ENCODE results near the gene DLGAP1.

Gene DLGAP1

DNA sequence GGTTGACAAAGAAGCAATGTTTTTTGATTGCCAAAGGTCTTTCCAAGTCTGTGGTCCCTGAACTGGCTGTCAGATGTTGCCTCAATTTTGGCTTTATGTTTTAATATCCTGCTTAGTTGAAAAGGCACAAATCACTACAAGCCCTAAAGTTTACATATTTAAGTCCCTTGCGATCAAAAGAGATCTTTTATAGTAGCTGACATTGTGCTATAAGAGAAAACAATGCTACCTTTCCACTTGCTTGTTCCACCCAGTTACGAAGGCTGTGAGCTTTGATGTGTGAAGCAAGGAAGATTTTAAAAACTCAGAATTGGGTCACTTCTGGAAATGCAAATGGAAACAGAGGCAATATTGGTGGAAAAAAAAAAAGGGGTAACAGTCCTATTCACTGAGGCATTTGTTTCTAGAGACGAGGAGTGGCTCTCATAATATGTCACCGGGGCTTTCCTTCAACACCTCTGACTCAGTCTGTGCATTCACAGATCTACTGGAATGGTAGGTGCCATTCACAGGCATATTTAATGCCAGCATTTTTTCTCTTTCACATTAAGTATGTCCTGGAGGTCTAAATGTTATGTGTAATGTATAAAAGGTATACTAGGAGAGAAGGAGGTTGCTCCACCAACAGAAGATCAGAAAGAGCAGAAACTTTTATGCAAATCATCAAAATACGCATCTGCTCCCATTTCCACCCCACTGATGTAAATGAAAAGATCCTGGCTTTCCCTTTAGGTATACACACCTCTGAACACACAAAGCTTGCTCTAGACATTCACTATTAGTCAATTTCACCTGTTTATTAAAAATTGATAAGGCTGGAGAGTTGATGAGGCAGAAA is 913.3 kb downstream of the DLGAP1 start:
- TF ChIP-seq POLR2A (IDR thresholded peaks at IDR 0.05; ENCODE audit: low read length) (no peak), GATA1 (IDR thresholded peaks at IDR 0.05; ENCODE audit: low read depth, low read length) (no peak)
- no peak for DNase-seq

DNA sequence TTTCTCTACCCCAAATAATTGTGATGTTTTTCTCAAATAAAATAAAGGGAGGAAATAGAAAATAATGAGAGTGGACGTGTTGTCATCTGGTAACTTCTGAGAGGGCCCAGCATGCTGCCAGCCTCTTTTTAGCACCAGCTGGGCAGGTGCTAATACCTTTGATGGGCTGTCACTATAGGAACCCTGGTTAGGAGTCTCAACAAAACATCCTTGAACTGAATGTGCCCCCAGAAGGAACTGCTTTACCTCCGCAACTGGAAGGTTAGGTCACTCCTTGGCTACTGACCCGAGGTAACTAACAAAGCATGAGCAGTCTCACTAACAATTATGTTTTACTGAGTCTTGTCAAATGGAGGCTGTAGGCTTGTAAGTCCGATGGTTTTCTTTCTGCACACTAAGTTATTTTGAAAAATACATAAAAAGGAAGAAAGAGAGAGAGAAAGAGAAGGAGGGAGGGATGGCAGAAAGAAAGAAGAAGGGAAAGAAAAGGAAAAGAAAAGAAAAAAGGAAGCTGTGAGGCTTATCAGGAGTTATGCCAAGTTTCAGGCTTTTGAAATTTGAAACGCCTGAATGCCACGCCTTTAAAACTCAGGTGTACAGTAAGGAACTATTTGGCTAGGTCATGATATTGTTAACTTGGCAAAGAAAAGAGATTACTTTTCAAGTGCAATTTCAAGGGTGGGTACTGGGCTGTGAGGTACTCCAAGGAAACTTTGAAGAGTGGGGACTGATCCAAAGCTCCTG is 914.1 kb downstream of the DLGAP1 start:
- DNase-seq: no peak
- TF ChIP-seq POLR2A (IDR thresholded peaks at IDR 0.05; ENCODE audit: low read length): no peak
- TF ChIP-seq GATA1 (IDR thresholded peaks at IDR 0.05; ENCODE audit: low read depth, low read length): no peak

DNA sequence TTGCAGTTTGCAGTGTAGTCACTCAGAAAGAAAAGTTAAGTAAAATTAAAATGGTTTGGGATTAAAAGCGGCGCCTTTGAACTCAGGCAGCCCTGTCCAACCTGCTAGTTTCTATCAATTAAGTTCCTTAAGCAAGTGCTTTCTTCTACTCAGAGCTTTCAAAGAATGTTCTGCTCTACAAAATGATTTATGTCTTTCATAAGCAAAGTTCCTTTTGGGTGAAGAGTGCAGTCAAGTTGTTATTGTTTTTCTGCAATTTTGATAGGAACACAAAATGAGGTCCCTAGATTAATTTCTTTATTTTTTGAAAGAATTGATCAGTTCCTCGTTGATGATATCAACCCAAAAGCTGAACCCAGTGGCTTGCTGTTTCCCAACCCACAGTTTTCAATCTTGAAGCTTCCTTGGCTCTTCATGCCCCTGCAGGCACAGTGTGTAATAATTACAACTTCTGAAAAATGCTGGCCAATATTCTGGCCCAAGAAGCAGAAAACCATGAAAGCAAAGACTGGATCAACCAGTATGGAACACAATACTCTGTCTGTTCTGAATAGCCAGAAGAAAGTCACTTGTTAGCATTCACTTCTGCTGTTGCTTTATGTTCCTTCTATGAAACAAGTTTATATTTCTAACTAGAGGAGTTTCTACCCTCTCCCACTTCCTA is 916.0 kb downstream of the DLGAP1 start:
- no peak for DNase-seq
- TF ChIP-seq GATA1 (IDR thresholded peaks at IDR 0.05; ENCODE audit: low read depth, low read length) (no peak), POLR2A (IDR thresholded peaks at IDR 0.05; ENCODE audit: low read length) (no peak)

DNA sequence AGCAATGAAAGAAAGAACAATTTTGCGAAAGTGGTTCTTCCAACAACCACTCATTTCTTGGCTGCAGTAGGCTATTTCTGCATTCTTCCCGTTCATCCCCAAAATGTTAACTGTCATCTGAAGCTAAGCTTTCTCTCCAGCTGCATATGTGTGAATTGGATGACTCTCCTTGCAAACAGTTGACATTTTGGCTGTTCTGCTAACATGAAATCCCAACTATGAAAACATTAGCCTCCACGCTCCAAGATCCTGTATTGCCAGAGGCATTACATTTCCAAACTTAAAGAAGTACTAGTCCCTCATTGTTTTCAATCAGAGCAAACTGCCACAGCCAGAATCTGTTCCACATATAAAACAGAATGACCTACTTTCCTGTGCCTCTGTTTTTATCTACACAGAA is 916.7 kb downstream of the DLGAP1 start:
- TF ChIP-seq GATA1 (IDR thresholded peaks at IDR 0.05; ENCODE audit: low read depth, low read length): no peak
- TF ChIP-seq POLR2A (IDR thresholded peaks at IDR 0.05; ENCODE audit: low read length): no peak
- DNase-seq: no peak

DNA sequence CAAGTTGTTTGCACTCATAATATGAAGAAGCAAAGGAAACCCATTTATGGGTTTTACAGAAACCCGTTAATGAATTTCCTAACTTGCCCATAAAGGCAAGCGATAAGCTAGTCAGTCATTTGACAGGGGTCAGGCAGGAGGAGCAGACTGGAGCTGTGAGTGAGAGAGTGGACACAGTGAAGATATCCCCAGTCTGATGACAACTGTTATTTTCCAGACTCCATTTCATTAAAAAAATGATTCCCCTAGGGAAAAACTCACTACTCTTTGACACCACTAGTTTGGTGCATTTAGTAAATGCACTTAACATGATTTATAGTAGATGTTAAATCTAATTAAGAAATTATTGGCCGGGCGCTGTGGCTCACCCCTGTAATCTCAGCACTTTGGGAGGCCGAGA is 924.3 kb downstream of the DLGAP1 start:
- no peak for DNase-seq
- no peak for TF ChIP-seq POLR2A (IDR thresholded peaks at IDR 0.05; ENCODE audit: low read length)
- no peak for TF ChIP-seq GATA1 (IDR thresholded peaks at IDR 0.05; ENCODE audit: low read depth, low read length)

DNA sequence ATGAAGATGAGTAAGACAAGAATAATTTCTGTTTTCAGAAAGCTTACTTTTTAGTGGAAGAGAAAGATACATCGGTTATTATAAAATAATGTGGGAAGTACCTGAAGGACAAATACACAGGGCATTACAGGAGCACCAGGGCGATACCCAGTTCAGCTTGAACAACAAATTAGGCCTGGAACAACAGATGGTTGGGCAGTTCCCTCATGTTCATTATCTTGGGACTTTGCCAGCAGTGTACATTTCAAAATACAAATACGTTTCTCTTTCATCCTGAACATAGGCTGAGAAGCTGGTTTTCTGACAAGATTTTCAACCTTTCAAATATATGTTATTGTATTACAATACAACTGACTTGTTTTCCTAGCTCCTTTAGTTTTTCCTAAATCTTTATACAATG is 925.5 kb downstream of the DLGAP1 start:
- no peak for DNase-seq
- TF ChIP-seq POLR2A (IDR thresholded peaks at IDR 0.05; ENCODE audit: low read length) (no peak), GATA1 (IDR thresholded peaks at IDR 0.05; ENCODE audit: low read depth, low read length) (no peak)

DNA sequence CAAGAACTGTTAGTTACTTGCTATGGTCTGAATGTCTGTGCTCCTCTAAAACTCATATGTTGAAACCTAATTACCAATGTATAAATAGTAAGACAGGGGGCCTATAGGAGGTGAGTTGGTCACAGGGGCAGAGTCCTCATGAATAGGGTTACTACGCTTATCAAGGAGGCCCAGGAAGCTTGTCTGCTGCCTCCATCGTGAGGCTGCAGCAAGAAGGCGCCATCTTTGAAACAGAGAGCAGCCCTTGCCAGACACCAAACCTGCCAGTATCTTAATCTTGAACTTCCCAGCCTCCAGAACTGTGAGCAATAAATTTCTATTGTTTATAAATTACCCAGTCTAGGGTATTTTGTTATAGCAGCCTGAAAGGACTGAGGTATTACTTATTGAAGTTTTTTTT is 926.0 kb downstream of the DLGAP1 start:
- peak in 1 of 2 experiments; percentile 38 for DNase-seq
- TF ChIP-seq GATA1 (IDR thresholded peaks at IDR 0.05; ENCODE audit: low read depth, low read length): no peak
- no peak for TF ChIP-seq POLR2A (IDR thresholded peaks at IDR 0.05; ENCODE audit: low read length)

DNA sequence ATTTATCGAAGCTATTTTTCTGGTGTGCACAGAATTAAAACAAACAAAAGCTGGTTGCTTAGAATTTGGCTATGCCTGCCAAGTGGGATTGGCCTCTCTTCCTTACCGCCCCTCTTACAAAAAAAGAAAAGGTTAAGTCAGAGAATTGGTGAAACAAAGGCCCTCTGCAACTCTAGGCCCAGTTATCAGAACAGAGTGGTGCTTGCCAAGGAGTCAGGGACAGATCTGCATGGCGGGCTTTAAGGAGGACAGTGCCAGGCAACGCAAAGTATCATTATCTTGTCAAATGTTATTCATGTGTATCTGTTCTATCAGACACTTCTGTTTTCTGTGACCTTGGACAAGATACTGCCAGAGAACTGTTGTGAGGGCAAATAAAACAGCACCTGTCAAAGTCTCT is 926.9 kb downstream of the DLGAP1 start:
- TF ChIP-seq GATA1 (IDR thresholded peaks at IDR 0.05; ENCODE audit: low read depth, low read length): no peak
- TF ChIP-seq POLR2A (IDR thresholded peaks at IDR 0.05; ENCODE audit: low read length): no peak
- no peak for DNase-seq

DNA sequence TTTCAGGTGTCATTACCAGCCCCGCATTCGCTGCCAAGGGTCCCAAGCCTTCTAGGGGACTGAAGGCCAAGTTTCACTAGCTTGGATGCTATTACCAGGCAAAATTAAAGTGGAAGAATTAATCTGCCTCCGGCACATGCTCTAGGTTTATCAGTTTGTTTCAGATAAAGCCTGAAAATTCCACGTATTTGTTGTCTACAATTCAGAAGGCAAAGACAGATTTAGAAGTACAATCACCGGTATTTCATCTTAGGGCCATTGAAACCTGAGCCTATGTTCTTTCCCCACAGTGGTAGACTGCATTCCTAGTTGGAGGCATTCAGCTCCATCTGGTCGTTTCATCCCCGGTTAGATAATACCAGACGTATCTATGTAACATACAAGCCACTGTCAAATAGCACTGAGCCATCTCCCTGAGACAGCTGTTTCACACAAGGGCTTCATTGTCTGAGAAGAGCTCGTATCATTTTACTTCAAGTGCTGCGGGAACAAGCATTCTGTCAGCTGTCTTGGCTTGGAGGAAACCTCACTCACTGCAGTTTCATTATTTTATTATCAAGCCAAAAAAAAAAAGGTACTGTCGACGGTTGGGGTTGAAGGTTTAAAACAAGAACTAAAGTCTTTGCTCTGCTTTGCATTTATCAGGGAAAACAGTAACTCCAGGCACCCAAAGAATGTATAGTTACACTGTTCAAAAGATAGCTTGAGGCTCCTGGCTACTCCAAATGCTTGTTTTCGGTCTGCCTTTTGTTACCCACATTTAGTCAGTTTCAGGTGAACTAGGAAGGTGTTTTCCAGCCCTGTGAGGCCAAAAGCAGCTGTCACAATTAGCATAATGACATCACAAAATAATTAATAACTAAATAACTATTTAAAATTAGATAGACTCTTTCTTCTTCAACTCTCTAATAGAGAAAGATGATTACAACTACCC is 928.4 kb downstream of the DLGAP1 start:
- peak; percentile 66 to 81 for DNase-seq
- no peak for TF ChIP-seq POLR2A (IDR thresholded peaks at IDR 0.05; ENCODE audit: low read length)
- TF ChIP-seq GATA1 (IDR thresholded peaks at IDR 0.05; ENCODE audit: low read depth, low read length): no peak

DNA sequence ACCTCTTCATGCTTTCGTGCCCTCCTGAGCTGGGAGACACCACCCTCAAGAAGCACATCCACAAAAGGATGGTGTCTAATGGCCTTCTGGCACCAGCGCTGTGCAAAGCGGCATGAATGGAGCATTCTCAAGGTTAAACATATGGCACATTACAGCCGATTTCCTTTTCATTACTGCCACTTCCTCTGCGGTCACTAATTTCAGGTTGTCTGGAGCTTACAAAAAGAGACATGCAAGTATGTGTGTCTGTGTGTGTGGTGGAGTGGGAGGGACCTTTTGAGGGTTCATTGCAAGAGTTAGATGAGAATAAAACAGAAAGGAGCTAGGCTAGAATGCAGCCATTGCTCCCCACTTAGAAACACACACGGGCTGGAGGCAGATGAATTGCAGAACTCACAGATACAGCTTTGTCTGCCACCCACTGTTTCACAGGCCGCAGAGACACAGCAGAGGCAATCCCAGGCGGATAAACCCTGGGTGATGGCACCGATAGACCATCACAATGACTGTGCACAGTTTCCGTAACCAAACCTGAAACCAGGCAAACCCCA is 929.2 kb downstream of the DLGAP1 start:
- no peak for TF ChIP-seq GATA1 (IDR thresholded peaks at IDR 0.05; ENCODE audit: low read depth, low read length)
- no peak for TF ChIP-seq POLR2A (IDR thresholded peaks at IDR 0.05; ENCODE audit: low read length)
- peak in 1 of 2 experiments; percentile 51 for DNase-seq

DNA sequence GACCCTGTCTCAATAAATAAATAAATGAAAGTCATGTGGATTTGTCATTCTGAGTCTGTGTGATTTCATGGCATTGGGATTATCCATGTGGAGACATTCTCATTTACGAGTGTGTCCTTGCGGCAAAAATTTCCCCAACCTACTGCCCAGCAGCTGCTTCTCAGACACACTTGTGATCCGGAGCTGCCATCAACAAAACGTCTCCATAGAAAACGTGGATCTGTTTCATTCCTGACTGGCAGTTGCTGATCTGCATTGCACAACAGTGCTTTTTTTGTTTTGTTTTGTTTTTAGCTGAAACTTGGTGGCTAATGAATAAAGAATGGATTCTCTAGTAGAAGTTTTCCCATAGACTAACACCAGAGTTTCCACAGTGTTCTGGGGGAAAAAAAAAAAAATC is 930.4 kb downstream of the DLGAP1 start:
- no peak for DNase-seq
- TF ChIP-seq POLR2A (IDR thresholded peaks at IDR 0.05; ENCODE audit: low read length): no peak

DNA sequence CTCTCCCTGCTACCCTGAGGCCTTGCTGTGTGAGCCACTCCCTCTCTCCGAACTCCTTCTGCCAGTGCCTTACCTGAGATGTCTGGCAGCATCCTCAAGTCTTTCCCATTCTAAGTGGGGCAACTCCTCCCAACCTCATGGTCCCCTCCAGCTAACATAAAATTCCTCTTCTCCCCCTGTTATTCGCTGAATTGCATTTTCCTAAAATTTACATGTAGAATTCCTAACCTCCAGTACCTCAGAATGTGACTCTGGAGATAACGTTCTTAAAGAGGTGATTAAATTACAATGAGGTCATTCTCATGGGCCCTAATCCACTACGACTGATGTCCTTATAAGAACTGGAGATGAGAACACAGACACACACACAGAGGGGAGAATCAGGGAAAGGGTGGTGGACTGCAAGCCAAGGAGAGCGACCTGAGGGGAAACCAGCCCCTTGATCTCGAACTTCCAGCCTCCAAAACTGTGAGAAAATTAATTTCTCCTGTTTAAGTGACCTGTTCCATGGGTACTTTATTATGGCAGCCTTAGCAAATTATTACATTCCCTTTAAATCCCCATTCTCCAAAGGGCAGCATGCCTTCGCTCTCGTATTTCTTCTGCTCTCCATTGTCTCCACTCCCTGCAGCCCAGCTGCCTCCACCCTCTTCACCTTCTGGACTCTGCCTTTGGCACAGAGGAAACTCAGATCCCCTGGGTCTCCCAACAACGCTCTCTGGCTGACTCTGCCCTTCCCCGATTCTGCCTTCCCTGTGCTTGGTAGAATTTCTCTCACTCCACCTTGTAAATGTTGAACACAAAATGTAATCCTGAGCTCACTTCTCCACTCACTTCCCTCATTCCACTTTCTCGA is 934.6 kb downstream of the DLGAP1 start:
- DNase-seq: no peak
- TF ChIP-seq POLR2A (IDR thresholded peaks at IDR 0.05; ENCODE audit: low read length): no peak
- no peak for TF ChIP-seq GATA1 (IDR thresholded peaks at IDR 0.05; ENCODE audit: low read depth, low read length)

Data from erythroblast (primary cell).